SK-N-SH (cell line): ENCODE measurements around the gene RNMT. TPM values are rescaled to one million over a fixed set of nuclear protein-coding genes. Genes with fewer than 3 reads are reported as not detected.

ENCODE experiments used
- CTCF ChIA-PET: fragments of 300-600, 350-600 bp; formaldehyde crosslinking; extraction: SDS; loops from one replicate; lab custom pipeline; 2021; lab: Yijun Ruan, JAX
- POLR2A ChIA-PET: fragments of 350-600 bp; sonication (Branson Sonifier 250); formaldehyde crosslinking; extraction: SDS; loops from one replicate; lab custom pipeline; 2020; ENCODE audit warnings: antibody characterized with exemption, inconsistent platforms; lab: Yijun Ruan, JAX
- DNase-seq: peaks from one replicate; pipeline ENCODE4 v3.0.0; 2012
- H2AFZ ChIP-seq: fragments of 200-600 bp; sonication (generic); 2 replicates; pipeline ENCODE4 v1.8.1; 2016; ENCODE audit warnings: antibody characterized with exemption, mild to moderate bottlenecking, low read depth
- H3F3A ChIP-seq: fragments of 200-600 bp; sonication (generic); replicated peaks from 2 replicates; pipeline ENCODE3; 2016; ENCODE audit warnings: antibody characterized with exemption, mild to moderate bottlenecking; ENCODE audit not compliant: insufficient read depth
- H3K27ac ChIP-seq, 2 experiments: fragments of 200-500 bp in 1 of 2; fragments of 200-600 bp in 1 of 2; sonication (Bioruptor generic) in 1 of 2; sonication (generic), shearing (Covaris generic) in 1 of 2; 2 replicates each; pipeline versions ENCODE4 v1.5.1 to v1.6.1; 2014 to 2016; ENCODE audit warnings: low read depth in 2 of 2, inconsistent platforms in 1 of 2, low read length in 1 of 2, mild to moderate bottlenecking in 1 of 2, mixed read lengths in 1 of 2
- H3K27me3 ChIP-seq: fragments of 200-600 bp; sonication (generic), shearing (Covaris generic); 2 replicates; pipeline ENCODE4 v1.6.1; 2016; ENCODE audit warnings: mixed run types; ENCODE audit not compliant: insufficient read depth
- H3K36me3 ChIP-seq, 2 experiments: fragments of 200-500 bp in 1 of 2; fragments of 200-600 bp in 1 of 2; sonication (Bioruptor generic) in 1 of 2; sonication (generic) in 1 of 2; replicated peaks in 1 of 2; 2 replicates each; pipeline versions ENCODE3 to v1.5.1; 2014 to 2016; ENCODE audit warnings: low read length in 1 of 2, mild to moderate bottlenecking in 1 of 2; ENCODE audit not compliant: insufficient read depth in 2 of 2, control insufficient read depth in 1 of 2
- H3K4me1 ChIP-seq, 2 experiments: fragments of 200-500 bp in 1 of 2; fragments of 200-600 bp in 1 of 2; sonication (Bioruptor generic) in 1 of 2; sonication (generic), shearing (Covaris generic) in 1 of 2; 2 replicates each; pipeline versions ENCODE4 v1.5.1 to v1.6.1; 2014 to 2016; ENCODE audit warnings: low read depth in 1 of 2, low read length in 1 of 2, mixed run types in 1 of 2; ENCODE audit not compliant: insufficient read depth in 2 of 2, control insufficient read depth in 1 of 2
- H3K4me2 ChIP-seq: fragments of 200-600 bp; sonication (generic), shearing (Covaris generic); 2 replicates; pipeline ENCODE4 v1.6.1; 2017; ENCODE audit warnings: mixed run types
- H3K4me3 ChIP-seq, 2 experiments: fragments of 200-500 bp in 1 of 2; fragments of 200-600 bp in 1 of 2; sonication (Bioruptor generic) in 1 of 2; sonication (generic), shearing (Covaris generic) in 1 of 2; 2 replicates each; pipeline versions ENCODE4 v1.5.1 to v1.8.1; 2014 to 2016; ENCODE audit warnings: low read depth in 2 of 2, inconsistent platforms in 1 of 2, low read length in 1 of 2, mild to moderate bottlenecking in 1 of 2, mixed read lengths in 1 of 2, moderate library complexity in 1 of 2
- H3K79me2 ChIP-seq: fragments of 200-600 bp; sonication (generic); 2 replicates; pipeline ENCODE4 v1.8.1; 2017; ENCODE audit warnings: mild to moderate bottlenecking; ENCODE audit not compliant: insufficient read depth
- H3K9ac ChIP-seq: fragments of 200-600 bp; sonication (generic); 2 replicates; pipeline ENCODE4 v1.6.1; 2017; ENCODE audit warnings: mixed run types
- H3K9me2 ChIP-seq: fragments of 200-600 bp; sonication (generic); 2 replicates; pipeline ENCODE4 v1.6.1; 2017; ENCODE audit warnings: mixed run types
- H3K9me3 ChIP-seq: fragments of 200-600 bp; sonication (generic); 2 replicates; pipeline ENCODE4 v1.6.1; 2017; ENCODE audit warnings: mixed run types, mild to moderate bottlenecking, moderate library complexity
- H4K20me1 ChIP-seq: fragments of 200-600 bp; sonication (generic); 2 replicates; pipeline ENCODE4 v1.6.1; 2017; ENCODE audit warnings: mild to moderate bottlenecking, mixed run types; ENCODE audit not compliant: insufficient read depth
- EZH2phosphoT487 ChIP-seq: fragments of 200-600 bp; sonication (generic); IDR thresholded peaks from 2 replicates; pipeline ENCODE4 v1.6.1; 2017; ENCODE audit warnings: low read depth, mixed run types, mild to moderate bottlenecking, antibody characterized with exemption, moderate library complexity, borderline replicate concordance
- FOSL2 ChIP-seq: IDR thresholded peaks from 2 replicates; pipeline ENCODE4 v1.4.0; 2012; ENCODE audit warnings: low read depth, mild to moderate bottlenecking, moderate library complexity, borderline replicate concordance
- FOXJ3 ChIP-seq: sonication (generic); formaldehyde crosslinking; IDR thresholded peaks from 2 replicates; pipeline ENCODE4 v1.5.1; 2020; ENCODE audit warnings: mild to moderate bottlenecking, missing genetic modification reagents
- MXI1 ChIP-seq: IDR thresholded peaks from 2 replicates; pipeline ENCODE4 v1.6.1; 2012; ENCODE audit warnings: mild to moderate bottlenecking, low read depth, low read length, improper control_type of control experiment
- NFIC ChIP-seq: IDR thresholded peaks from 2 replicates; pipeline ENCODE4 v1.4.0; 2012; ENCODE audit warnings: borderline replicate concordance
- RCOR1 ChIP-seq: fragments of 150-350 bp; IDR thresholded peaks from 2 replicates; pipeline ENCODE4 v1.6.1; 2017; ENCODE audit warnings: antibody characterized with exemption, low read length
- RFX5 ChIP-seq: IDR thresholded peaks from 2 replicates; pipeline ENCODE4 v1.6.1; 2012; ENCODE audit warnings: mild to moderate bottlenecking, improper control_type of control experiment, low read length
- RXRA ChIP-seq: IDR thresholded peaks from 2 replicates; pipeline ENCODE4 v1.4.0; 2012; ENCODE audit warnings: low read depth, mild to moderate bottlenecking, borderline replicate concordance
- TAF1 ChIP-seq: IDR thresholded peaks from 2 replicates; pipeline ENCODE4 v1.6.1; 2012; ENCODE audit warnings: low read depth, mild to moderate bottlenecking, low read length, moderate library complexity, borderline replicate concordance
- YY1 ChIP-seq: IDR thresholded peaks from 2 replicates; pipeline ENCODE4 v1.4.0; 2012; ENCODE audit warnings: low read depth, mild to moderate bottlenecking
- WGBS: methylation state at CpG from one replicate; pipeline ENCODE4 v1.1.6; 2017; ENCODE audit warnings: low lambda C conversion rate; 5-methylcytosine and 5-hydroxymethylcytosine counted together
- polyA plus RNA-seq, 3 experiments: library from polyadenylated mRNA; depleted of rRNA; stranded (reverse); fragments of >200 nt; gene quantifications; 2 replicates each; pipeline ENCODE4 v1.2.3, GENCODE V29; 2012
- TF ChIP-seq, protein P1 (sequence below): IDR thresholded peaks from 2 replicates; pipeline ENCODE4 v1.4.0; 2012; ENCODE audit warnings: low read depth, borderline replicate concordance
- TF ChIP-seq, protein P2 (sequence below): fragments of 150-350 bp; IDR thresholded peaks from 2 replicates; pipeline ENCODE4 v1.6.1; 2016; ENCODE audit warnings: mild to moderate bottlenecking, low read depth, low read length
- TF ChIP-seq, protein P3 (sequence below): fragments of 150-350 bp; IDR thresholded peaks from 2 replicates; pipeline ENCODE4 v1.6.1; 2017; ENCODE audit warnings: antibody characterized with exemption, low read length, low read depth, borderline replicate concordance

RNMT gene
- polyA plus RNA-seq, 1 of the 3 experiments (the other 2 are of a cell fraction) = 12.7 TPM

DNA sequence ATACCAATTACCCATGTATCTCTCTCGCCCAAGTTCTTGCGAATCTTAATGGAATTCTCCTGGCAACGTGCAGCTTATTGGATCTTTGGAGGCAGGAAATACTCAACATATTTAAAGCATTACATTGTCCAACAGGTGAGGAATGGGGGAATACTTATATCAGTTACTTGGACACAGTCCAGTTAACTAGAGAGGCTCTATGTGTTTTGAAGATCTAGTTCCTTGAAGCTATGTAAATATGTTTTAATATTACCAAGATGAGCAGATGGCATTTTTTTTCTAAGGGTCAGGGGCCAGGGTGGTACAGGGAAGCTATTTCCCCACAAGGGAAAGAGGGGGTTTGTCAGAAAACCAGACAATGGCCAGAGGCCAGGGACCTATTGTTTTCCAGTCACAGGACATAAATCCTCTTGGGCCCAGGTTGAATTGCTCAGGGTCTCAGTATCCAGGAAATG lies 70.7 kb downstream of the RNMT start (continued):
- no peak for TF ChIP-seq EZH2phosphoT487
- no peak for TF ChIP-seq RXRA
- TF ChIP-seq, protein P1, sequence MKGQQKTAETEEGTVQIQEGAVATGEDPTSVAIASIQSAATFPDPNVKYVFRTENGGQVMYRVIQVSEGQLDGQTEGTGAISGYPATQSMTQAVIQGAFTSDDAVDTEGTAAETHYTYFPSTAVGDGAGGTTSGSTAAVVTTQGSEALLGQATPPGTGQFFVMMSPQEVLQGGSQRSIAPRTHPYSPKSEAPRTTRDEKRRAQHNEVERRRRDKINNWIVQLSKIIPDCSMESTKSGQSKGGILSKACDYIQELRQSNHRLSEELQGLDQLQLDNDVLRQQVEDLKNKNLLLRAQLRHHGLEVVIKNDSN = no peak
- TF ChIP-seq MXI1 = no peak

DNA sequence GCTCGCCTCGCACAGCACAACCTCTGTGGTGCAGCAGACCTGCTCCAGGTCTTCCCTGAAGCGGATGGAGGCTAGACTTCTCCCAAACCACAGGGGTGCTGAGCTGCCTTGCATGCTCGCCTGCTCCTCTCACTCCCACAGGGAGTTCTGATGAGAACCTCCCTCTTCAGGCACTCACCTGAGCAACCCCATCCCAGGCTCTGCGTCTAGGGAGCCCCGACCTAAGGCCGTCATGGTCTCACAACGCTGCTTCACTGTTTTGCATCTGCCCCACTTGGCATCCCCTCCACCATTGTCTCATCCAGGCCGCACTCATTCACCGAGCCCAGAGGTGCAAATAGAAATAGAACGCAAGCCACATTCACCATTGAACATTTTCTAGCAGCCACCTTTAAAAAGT lies 72.9 kb downstream of the RNMT start:
- H3K36me3 ChIP-seq = no peaks in the 10 kb centered on the region
- H3F3A ChIP-seq = no peaks in the 10 kb centered on the region
- H3K4me2 ChIP-seq = no peak overlapping the region
- H3K9me2 ChIP-seq = no peaks in the 10 kb centered on the region
- H3K27me3 ChIP-seq = peaks cover 29% of the 10 kb centered on the region
- TF ChIP-seq FOXJ3 (CRISPR knock-in tag) = no peak
- TF ChIP-seq RCOR1 = no peak
- TF ChIP-seq YY1 = no peak
- TF ChIP-seq, protein P2, sequence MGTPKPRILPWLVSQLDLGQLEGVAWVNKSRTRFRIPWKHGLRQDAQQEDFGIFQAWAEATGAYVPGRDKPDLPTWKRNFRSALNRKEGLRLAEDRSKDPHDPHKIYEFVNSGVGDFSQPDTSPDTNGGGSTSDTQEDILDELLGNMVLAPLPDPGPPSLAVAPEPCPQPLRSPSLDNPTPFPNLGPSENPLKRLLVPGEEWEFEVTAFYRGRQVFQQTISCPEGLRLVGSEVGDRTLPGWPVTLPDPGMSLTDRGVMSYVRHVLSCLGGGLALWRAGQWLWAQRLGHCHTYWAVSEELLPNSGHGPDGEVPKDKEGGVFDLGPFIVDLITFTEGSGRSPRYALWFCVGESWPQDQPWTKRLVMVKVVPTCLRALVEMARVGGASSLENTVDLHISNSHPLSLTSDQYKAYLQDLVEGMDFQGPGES = no peak
- no peak for TF ChIP-seq TAF1
- no peak for TF ChIP-seq FOSL2
- no peak for TF ChIP-seq NFIC
- TF ChIP-seq, protein P3, sequence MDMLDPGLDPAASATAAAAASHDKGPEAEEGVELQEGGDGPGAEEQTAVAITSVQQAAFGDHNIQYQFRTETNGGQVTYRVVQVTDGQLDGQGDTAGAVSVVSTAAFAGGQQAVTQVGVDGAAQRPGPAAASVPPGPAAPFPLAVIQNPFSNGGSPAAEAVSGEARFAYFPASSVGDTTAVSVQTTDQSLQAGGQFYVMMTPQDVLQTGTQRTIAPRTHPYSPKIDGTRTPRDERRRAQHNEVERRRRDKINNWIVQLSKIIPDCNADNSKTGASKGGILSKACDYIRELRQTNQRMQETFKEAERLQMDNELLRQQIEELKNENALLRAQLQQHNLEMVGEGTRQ = no peak
- no peak for TF ChIP-seq RXRA
- no peak for TF ChIP-seq RFX5
- no peak overlapping the region for H2AFZ ChIP-seq
- DNase-seq = no peak
- no peak overlapping the region for H3K4me3 ChIP-seq
- H3K9me3 ChIP-seq = no peaks in the 10 kb centered on the region
- no peak overlapping the region for H3K27ac ChIP-seq
- H3K79me2 ChIP-seq = no peaks in the 10 kb centered on the region
- ChIA-PET POLR2A (no interaction called here), CTCF (no interaction called here)
- no peak overlapping the region for H3K9ac ChIP-seq
- no peaks in the 10 kb centered on the region for H4K20me1 ChIP-seq
- WGBS = 45% methylated on average over 8 of the region's 11 CpGs
- peaks cover 0 to 8% of the 10 kb centered on the region in 2 experiments; a peak in 1 of 4 replicates for H3K4me1 ChIP-seq
